NT2/D1 (cell line): ENCODE data around the gene KRTAP6-1.

Source experiments
- SUZ12 ChIP-seq: IDR thresholded peaks from 2 replicates; pipeline ENCODE4 v1.6.1; 2011; ENCODE audit not compliant: insufficient read length, insufficient read depth; ENCODE audit errors: extremely low read depth
- YY1 ChIP-seq: IDR thresholded peaks from 2 replicates; pipeline ENCODE4 v1.6.1; 2011; ENCODE audit not compliant: insufficient read length, insufficient read depth

- TF ChIP-seq YY1 (no peak), SUZ12 (no peak)
These were observed at the start of gene KRTAP6-1 for GRCh38 chr21:30613836-30614235.
